Measurements from ENCODE around the gene DNAJB7.
"Not testable (repeated sequence)": the region's sequence is repeated elsewhere in the genome, so short reads cannot be mapped to it uniquely, and the experiment has no call there.

Gene DNAJB7

DNA sequence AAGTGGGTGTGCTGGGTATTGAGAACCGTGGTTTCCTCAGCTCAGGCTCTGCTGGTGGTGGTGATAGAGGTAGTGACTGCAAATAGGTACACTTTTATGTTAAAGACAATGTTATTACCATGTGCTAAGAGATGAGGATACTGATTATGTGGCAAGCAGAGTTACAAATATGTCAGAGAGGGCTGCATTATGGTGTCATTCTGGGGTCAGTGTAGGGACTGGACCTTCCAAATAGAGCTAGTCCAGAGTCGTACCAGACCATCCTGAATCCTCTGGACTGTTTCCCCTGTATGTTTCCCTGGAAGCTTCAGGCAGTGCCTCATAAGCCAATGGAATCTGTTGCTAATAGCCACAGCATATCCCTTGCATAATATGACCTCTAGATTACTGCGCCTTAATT, at the start of gene DNAJB7:
Gene DNAJB7 (minus strand): TSS at position 101 of the 400 bp plus-strand sequence. CDS start 119 bp downstream, outside the sequence.
- no peak within 1 kb of the TSS for H3K4me3 ChIP-seq (ENCODE audit: low read depth, low read length)

DNA sequence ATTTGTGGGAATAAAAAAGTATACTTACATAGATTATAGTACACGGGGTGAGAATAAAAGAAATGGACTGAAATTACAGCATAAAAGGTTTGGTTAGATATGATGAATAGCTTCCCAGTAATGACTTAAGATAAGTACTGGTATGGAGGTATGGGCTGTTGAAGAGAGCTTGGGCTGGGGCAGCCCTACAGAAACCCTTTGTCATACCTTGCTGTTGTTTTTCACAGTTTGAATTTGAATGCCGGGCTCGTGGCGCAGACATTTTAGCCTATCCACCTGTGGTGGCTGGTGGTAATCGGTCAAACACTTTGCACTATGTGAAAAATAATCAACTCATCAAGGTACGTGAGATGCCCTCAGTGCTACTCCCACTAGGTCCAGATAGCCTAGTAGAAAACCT, 47.0 kb upstream of the DNAJB7 start:
- H3K4me3 ChIP-seq (ENCODE audit: low read depth, low read length), result no peak overlapping the region

DNA sequence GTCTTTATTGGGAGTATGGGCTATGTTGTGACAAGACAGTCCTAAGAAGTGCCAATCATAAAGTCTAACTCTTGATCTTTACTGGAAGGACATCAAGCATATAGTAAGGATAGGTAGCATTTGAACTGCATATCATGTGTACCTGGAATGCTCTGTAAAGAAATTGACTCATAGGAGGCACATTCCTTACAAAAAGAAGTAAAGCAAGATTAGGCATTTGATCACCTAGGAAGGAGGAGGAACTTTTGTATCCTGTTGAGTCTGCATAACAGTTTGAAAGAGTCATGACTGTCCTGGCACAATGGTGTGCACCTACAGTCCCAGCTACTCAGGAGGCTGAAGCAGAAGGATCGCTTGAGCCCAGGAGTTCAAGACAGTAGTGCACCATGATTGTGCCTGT, 42.2 kb upstream of the DNAJB7 start:
- H3K4me3 ChIP-seq (ENCODE audit: low read depth, low read length), result no peak overlapping the region

DNA sequence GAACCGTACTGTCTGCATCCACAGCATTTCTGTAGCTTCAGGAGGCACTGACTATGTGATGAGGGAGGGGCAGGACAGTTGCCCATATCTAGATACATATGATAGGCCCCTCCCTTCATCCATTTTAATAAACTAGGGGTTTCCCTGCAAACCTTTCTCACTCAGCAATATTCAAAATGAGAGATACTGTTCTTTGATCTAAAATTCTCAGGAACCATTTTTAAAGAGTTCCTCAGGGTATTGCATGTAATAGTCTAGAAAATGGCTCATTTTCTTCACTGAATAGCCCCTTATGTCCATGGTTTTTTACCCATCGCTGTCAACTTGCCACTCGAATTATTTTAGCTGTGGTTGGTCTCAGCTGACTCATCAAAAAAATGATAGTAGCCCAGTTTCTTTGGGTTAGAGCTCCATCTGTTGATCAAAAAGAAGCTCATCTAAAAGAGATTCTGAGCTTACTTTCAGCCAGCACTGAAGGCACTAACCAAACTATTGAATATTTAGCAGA, 37.0 kb upstream of the DNAJB7 start:
- no peak overlapping the region for H3K4me3 ChIP-seq (ENCODE audit: low read depth, low read length)

DNA sequence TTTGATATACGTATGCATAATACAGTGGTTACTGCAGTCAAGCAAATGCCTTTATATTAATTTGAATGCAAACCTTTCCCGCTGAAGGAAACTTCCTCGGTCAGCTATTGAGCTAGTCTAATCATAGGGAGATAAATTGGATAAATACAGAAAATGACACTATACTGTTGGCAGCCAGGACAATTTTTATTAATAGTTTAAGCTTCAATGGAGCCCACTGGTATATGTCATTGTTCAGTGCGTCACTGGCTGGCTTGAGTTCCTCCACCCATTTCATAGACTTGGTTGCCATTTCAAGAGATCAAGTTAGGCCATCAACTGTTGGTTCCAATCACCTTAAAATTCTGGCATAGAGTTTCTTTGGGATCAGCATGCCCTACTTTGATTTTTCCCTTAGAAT, 32.5 kb upstream of the DNAJB7 start:
- H3K4me3 ChIP-seq (ENCODE audit: low read depth, low read length), result no peak overlapping the region

DNA sequence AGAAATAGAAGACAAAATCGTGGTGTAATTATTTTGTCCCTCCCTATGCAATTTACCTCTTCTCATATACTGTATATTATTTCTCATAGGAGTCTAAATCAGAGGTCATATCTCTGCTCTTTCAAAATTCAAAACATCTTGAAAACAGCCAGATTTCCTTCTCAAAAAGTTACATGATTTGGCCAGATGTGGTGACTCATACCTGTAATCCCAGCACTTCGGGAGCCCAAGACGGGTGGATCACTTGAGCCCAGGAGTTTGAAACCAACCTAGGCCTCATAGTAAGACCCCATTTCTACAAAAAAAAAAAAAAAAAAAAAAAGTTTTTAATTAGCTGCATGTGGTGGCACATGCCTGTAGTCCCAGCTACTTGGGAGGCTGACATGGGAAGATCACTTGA, 29.0 kb upstream of the DNAJB7 start:
- H3K4me3 ChIP-seq (ENCODE audit: low read depth, low read length), result no peak overlapping the region

- no peak overlapping the region for H3K4me3 ChIP-seq (ENCODE audit: low read depth, low read length)
Observed at GRCh38 chr22:40889116-40889515, 27.2 kb upstream of the DNAJB7 start.

DNA sequence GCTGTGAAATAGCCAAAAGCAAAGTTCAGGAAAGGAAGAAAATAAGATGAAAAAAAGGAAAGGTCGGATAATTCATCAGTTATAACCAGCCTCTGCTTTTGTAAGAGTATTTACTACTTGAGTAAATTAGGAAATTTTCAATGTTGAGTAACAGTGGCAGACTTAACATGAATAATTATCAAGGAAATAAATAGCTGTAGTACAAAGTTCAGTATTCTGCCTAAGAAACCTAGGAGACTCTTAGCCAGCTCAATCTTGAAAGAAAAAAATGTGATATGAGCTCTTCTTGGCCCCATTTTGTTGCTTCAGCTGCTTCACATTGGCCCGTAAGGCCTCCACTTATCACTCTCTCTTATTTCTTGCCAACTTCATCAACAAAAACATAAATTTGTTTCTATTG, 17.0 kb upstream of the DNAJB7 start:
- no peak overlapping the region for H3K4me3 ChIP-seq (ENCODE audit: low read depth, low read length)

DNA sequence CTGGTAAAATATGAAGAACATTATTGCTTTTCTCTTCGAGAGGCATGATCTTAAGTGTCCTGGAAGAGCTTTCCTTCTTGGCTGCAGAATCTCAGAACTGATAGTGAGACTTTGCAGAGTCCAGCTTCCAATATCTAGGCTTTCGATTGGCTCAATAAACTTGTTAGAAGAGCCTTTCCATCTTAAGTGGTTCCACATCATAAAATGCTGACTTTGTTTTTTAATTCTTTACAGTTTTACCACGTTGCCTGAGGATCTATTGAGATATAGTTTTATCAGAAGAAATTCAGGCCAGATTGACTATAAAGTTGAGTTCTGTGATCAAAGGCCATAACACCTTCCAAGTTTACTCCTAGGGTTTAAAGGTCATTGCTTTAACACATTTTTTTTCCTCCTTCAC, 15.6 kb upstream of the DNAJB7 start:
- H3K4me3 ChIP-seq (ENCODE audit: low read depth, low read length), result no peak overlapping the region

GRCh38 chr22:40876907-40877306, 15.0 kb upstream of the DNAJB7 start:
- no peak overlapping the region for H3K4me3 ChIP-seq (ENCODE audit: low read depth, low read length)

GRCh38 chr22:40875111-40875510, 13.2 kb upstream of the DNAJB7 start:
- no peak overlapping the region for H3K4me3 ChIP-seq (ENCODE audit: low read depth, low read length)

- H3K4me3 ChIP-seq (ENCODE audit: low read depth, low read length), result no peak overlapping the region
Observed at GRCh38 chr22:40874016-40874415, 12.1 kb upstream of the DNAJB7 start.

DNA sequence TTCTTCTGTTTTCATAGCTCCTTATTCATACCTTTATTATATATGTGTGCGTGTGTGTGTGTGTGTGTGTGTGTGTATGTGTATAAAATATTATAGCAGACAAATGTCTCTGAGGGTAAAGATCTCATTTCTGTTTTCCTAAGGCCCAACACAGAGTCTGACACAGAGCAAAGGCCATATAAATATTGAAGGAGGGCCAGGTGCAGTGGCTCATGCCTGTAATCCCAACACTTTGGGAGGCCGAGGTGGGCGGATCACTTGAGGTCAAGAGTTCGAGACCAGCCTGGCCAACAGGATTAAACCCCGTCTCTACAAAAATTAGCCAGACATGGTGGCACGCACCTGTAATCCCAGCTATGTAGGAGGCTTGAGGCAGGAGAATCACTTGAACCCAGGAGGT, 6.5 kb upstream of the DNAJB7 start:
- not testable (repeated sequence) for H3K4me3 ChIP-seq (ENCODE audit: low read depth, low read length)

- H3K4me3 ChIP-seq (ENCODE audit: low read depth, low read length), result no peak overlapping the region
Observed at GRCh38 chr22:40867109-40867508, 5.2 kb upstream of the DNAJB7 start.

DNA sequence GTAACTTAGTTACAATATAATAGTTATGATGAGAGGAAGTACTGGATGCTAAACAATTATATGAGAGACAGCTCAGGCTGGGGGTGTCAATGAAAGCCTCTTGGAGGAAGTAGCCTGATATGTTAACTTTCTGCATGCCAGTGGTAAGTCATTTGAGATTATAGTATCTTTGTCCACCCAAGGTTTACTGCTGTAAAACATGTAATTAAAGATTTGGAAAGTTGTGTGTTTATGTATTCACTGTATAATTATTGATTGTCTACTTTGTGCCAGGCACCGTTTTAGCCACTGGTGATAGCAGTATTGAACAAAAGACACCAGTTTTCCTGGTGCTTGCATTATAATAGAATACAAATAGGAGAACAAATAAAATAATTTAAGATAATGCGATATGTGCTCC, 624 bp upstream of the DNAJB7 start:
- no peak overlapping the region for H3K4me3 ChIP-seq (ENCODE audit: low read depth, low read length)

GRCh38 chr22:40857309-40857855, 4.5 kb downstream of the DNAJB7 start:
- H3K4me3 ChIP-seq (ENCODE audit: low read depth, low read length), result peak overlapping the region; percentile 97

GRCh38 chr22:40856513-40857308, 5.2 kb downstream of the DNAJB7 start, which contains the start of the genes ST13 and XPNPEP3:
Gene ST13, minus strand, starts transcription at chr22:40856639. Its CDS starts 99 bp downstream, at chr22:40856540.
Gene XPNPEP3, plus strand, starts transcription at chr22:40857148. Its CDS starts 34 bp downstream, at chr22:40857182.
- H3K4me3 ChIP-seq (ENCODE audit: low read depth, low read length), result peak within 1 kb of the TSS; percentile 97

DNA sequence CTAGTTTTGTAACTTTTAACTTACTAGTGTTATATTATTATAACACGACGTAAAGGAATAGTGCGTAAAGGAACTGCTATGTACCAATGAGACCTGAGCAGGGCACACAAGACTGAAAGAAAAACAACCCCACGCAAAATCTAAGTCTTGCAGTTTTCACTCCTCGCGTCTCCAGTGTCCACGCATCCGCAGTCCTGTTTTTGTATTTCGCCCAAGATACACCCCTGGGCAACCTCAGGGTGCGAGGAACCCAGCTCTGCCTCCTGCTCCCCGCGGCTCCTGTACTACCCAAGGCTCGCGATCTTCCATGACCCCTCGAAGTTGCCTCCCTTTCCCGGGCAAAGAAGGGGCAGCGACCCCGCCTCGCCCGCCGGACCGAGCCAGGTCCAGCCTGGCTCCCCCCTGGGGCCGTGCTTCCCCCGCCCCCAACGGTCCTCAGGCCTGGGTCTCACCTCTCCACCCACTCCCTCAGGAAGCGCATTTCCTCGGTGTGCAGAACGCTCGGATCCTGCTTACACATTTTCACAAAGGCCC, 5.9 kb downstream of the DNAJB7 start:
- peak overlapping the region; percentile 97 for H3K4me3 ChIP-seq (ENCODE audit: low read depth, low read length)

GRCh38 chr22:40855071-40855978, 6.6 kb downstream of the DNAJB7 start:
- H3K4me3 ChIP-seq (ENCODE audit: low read depth, low read length), result peak overlapping the region; percentile 97

- H3K4me3 ChIP-seq (ENCODE audit: low read depth, low read length), result no peak overlapping the region
Observed at GRCh38 chr22:40853961-40854360, 8.0 kb downstream of the DNAJB7 start.

- no peak overlapping the region for H3K4me3 ChIP-seq (ENCODE audit: low read depth, low read length)
Observed at GRCh38 chr22:40853333-40853732, 8.6 kb downstream of the DNAJB7 start.
